H9 (cell line): ENCODE measurements around the gene VPS41. TPM values are rescaled to one million over a fixed set of nuclear protein-coding genes. Genes with fewer than 3 reads are reported as not detected.

ENCODE experiments used
- DNase-seq: peaks from one replicate; pipeline ENCODE4 v3.0.0-alpha.2; 2017
- H2AFZ ChIP-seq: one replicate; pipeline ENCODE4 v1.6.1; 2013; ENCODE audit warnings: mild to moderate bottlenecking, low read length, control low read depth, moderate library complexity
- H2AK5ac ChIP-seq: 2 replicates; pipeline ENCODE4 v1.6.1; 2013; ENCODE audit warnings: low read length, control low read depth, mixed read lengths; ENCODE audit not compliant: insufficient read length
- H2BK120ac ChIP-seq: one replicate; pipeline ENCODE4 v1.6.1; 2013; ENCODE audit warnings: low read depth, mild to moderate bottlenecking, low read length, control low read depth, inconsistent platforms; ENCODE audit not compliant: poor library complexity, severe bottlenecking
- H2BK12ac ChIP-seq: 2 replicates; pipeline ENCODE4 v1.6.1; 2013; ENCODE audit warnings: low read length, control low read depth, mixed read lengths, low read depth; ENCODE audit not compliant: insufficient read length
- H2BK15ac ChIP-seq: 2 replicates; pipeline ENCODE4 v1.6.1; 2013; ENCODE audit warnings: low read depth, low read length, control low read depth
- H2BK20ac ChIP-seq: one replicate; pipeline ENCODE4 v1.6.1; 2013; ENCODE audit warnings: low read depth, mild to moderate bottlenecking, low read length, control low read depth, inconsistent platforms; ENCODE audit not compliant: poor library complexity, severe bottlenecking
- H2BK5ac ChIP-seq: 2 replicates; pipeline ENCODE4 v1.6.1; 2013; ENCODE audit warnings: low read length, control low read depth, mixed read lengths; ENCODE audit not compliant: insufficient read length
- H3K14ac ChIP-seq: 2 replicates; pipeline ENCODE4 v1.6.1; 2013; ENCODE audit warnings: low read length, control low read depth; ENCODE audit not compliant: insufficient read depth
- H3K18ac ChIP-seq: 2 replicates; pipeline ENCODE4 v1.6.1; 2013; ENCODE audit warnings: low read depth, mild to moderate bottlenecking, mixed read lengths, low read length, control low read depth; ENCODE audit not compliant: insufficient read length
- H3K23ac ChIP-seq: 2 replicates; pipeline ENCODE4 v1.6.1; 2013; ENCODE audit warnings: low read length, control low read depth, mixed read lengths, low read depth; ENCODE audit not compliant: insufficient read length
- H3K23me2 ChIP-seq: 2 replicates; pipeline ENCODE4 v1.6.1; 2013; ENCODE audit warnings: low read depth, mild to moderate bottlenecking, mixed read lengths, low read length, control low read depth; ENCODE audit not compliant: insufficient read length, poor library complexity, severe bottlenecking
- H3K27ac ChIP-seq: 2 replicates; pipeline ENCODE4 v1.5.1; 2013; ENCODE audit warnings: low read length, control low read depth, mixed read lengths, low read depth; ENCODE audit not compliant: insufficient read length
- H3K27me3 ChIP-seq: 2 replicates; pipeline ENCODE4 v1.6.1; 2013; ENCODE audit warnings: low read length, control low read depth, inconsistent platforms; ENCODE audit not compliant: insufficient read depth
- H3K4ac ChIP-seq: 2 replicates; pipeline ENCODE4 v1.6.1; 2013; ENCODE audit warnings: low read depth, mild to moderate bottlenecking, control low read depth, inconsistent platforms, low read length, moderate library complexity
- H3K4me1 ChIP-seq: 2 replicates; pipeline ENCODE4 v1.6.1; 2013; ENCODE audit warnings: low read length, control low read depth, inconsistent platforms; ENCODE audit not compliant: insufficient read depth
- H3K4me2 ChIP-seq: 2 replicates; pipeline ENCODE4 v1.6.1; 2013; ENCODE audit warnings: low read length, control low read depth, mixed read lengths; ENCODE audit not compliant: insufficient read length, insufficient read depth
- H3K56ac ChIP-seq: 2 replicates; pipeline ENCODE4 v1.6.1; 2013; ENCODE audit warnings: low read depth, mild to moderate bottlenecking, mixed read lengths, low read length, control low read depth; ENCODE audit not compliant: insufficient read length
- H3K79me1 ChIP-seq: 2 replicates; pipeline ENCODE4 v1.6.1; 2013; ENCODE audit warnings: low read depth, mild to moderate bottlenecking, moderate library complexity, low read length, control low read depth, inconsistent platforms; ENCODE audit not compliant: insufficient read depth, poor library complexity, severe bottlenecking
- H3K79me2 ChIP-seq: 2 replicates; pipeline ENCODE4 v1.6.1; 2013; ENCODE audit warnings: low read length, control low read depth, inconsistent platforms; ENCODE audit not compliant: insufficient read depth
- H3K9ac ChIP-seq: 2 replicates; pipeline ENCODE4 v1.6.1; 2013; ENCODE audit warnings: low read length, control low read depth, mixed read lengths; ENCODE audit not compliant: insufficient read length; ENCODE audit errors: extremely low read depth
- H3K9me3 ChIP-seq: one replicate; pipeline ENCODE4 v1.6.1; 2013; ENCODE audit warnings: low read depth, low read length, inconsistent platforms; ENCODE audit not compliant: control insufficient read depth
- H3T11ph ChIP-seq: one replicate; pipeline ENCODE4 v1.6.1; 2013; ENCODE audit warnings: mild to moderate bottlenecking, low read length, control low read depth, inconsistent platforms
- H4K20me1 ChIP-seq: one replicate; pipeline ENCODE4 v1.6.1; 2013; ENCODE audit not compliant: control insufficient read depth, insufficient read length, insufficient read depth
- H4K5ac ChIP-seq: 2 replicates; pipeline ENCODE4 v1.6.1; 2013; ENCODE audit warnings: low read depth, mild to moderate bottlenecking, mixed read lengths, low read length, control low read depth; ENCODE audit not compliant: insufficient read length
- H4K8ac ChIP-seq: replicated peaks from 2 replicates; pipeline ENCODE4 v1.6.1; 2013; ENCODE audit warnings: low read length, control low read depth, mixed read lengths, low read depth; ENCODE audit not compliant: insufficient read length
- H4K91ac ChIP-seq: 2 replicates; pipeline ENCODE4 v1.6.1; 2013; ENCODE audit warnings: low read depth, mild to moderate bottlenecking, moderate library complexity, mixed read lengths, low read length, control low read depth; ENCODE audit not compliant: insufficient read length
- H3K27ac Mint-ChIP-seq, 3 experiments: 2 replicates in 2 of 3; 3 replicates in 1 of 3; pipeline ENCODE4 v1.8.0; 2020 to 2021; ENCODE audit warnings: mixed read lengths in 3 of 3, mild to moderate bottlenecking in 1 of 3, moderate library complexity in 1 of 3
- H3K27me3 Mint-ChIP-seq: 2 replicates; pipeline ENCODE4 v1.8.0; 2021; ENCODE audit warnings: low read depth, mild to moderate bottlenecking, moderate library complexity, mixed read lengths
- H3K36me3 Mint-ChIP-seq, 3 experiments: 2 replicates in 2 of 3; 3 replicates in 1 of 3; pipeline ENCODE4 v1.8.0; 2020 to 2021; ENCODE audit warnings: low read depth in 3 of 3, mixed read lengths in 3 of 3; ENCODE audit not compliant: insufficient read depth in 1 of 3
- H3K4me1 Mint-ChIP-seq, 2 experiments: 2 replicates each; pipeline ENCODE4 v1.8.0; 2020; ENCODE audit warnings: mixed read lengths in 2 of 2
- H3K4me3 Mint-ChIP-seq, 2 experiments: 2 replicates in 1 of 2; 3 replicates in 1 of 2; pipeline ENCODE4 v1.8.0; 2020 to 2021; ENCODE audit warnings: mild to moderate bottlenecking in 2 of 2, mixed read lengths in 2 of 2, moderate library complexity in 1 of 2
- H3K9me3 Mint-ChIP-seq, 2 experiments: 2 replicates in 1 of 2; 3 replicates in 1 of 2; pipeline ENCODE4 v1.8.0; 2020; ENCODE audit warnings: mild to moderate bottlenecking in 2 of 2, mixed read lengths in 2 of 2, moderate library complexity in 1 of 2
- WGBS: extraction: QIAGEN DNeasy Blood & Tissue Kit; methylation state at CpG from one replicate; pipeline ENCODE4 v1.1.7; 2013; ENCODE audit warnings: missing lambda C conversion rate, low lambda C conversion rate, mixed read lengths; ENCODE audit not compliant: insufficient read length; ENCODE audit errors: extremely low coverage; 5-methylcytosine and 5-hydroxymethylcytosine counted together
- total RNA-seq: library from RNA; stranded (reverse); gene quantifications from 2 replicates; pipeline ENCODE4 v1.2.1, GENCODE V29; 2021
- TF ChIP-seq, protein P1 (sequence below): fragments of 200-600 bp; sonication (generic); conservative IDR thresholded peaks from 3 replicates; pipeline ENCODE4 v1.8.0; 2021; ENCODE audit warnings: antibody characterized with exemption, mild to moderate bottlenecking

VPS41 gene
- total RNA-seq, 1 experiment from 2014 or later = 49.3 TPM

DNA sequence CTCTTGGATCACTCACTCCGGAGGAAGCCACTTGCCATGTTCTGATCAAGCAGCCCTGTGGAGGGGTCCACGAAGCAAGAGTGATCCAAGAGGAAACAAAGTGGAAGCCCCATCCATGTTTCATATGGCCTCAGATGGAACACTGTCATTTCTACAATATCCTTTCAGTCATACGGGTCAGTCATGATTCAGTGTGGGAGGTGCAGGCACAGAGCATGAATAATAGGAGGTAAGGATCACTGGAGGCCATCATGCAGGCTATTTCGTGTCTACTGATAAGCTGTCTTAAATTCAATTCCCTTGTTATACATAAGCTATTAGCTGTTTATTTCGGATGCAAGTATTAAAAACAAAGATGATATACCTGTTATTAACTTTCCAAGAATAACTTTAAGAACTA, 36.8 kb downstream of the VPS41 start:
- TF ChIP-seq, protein P1, sequence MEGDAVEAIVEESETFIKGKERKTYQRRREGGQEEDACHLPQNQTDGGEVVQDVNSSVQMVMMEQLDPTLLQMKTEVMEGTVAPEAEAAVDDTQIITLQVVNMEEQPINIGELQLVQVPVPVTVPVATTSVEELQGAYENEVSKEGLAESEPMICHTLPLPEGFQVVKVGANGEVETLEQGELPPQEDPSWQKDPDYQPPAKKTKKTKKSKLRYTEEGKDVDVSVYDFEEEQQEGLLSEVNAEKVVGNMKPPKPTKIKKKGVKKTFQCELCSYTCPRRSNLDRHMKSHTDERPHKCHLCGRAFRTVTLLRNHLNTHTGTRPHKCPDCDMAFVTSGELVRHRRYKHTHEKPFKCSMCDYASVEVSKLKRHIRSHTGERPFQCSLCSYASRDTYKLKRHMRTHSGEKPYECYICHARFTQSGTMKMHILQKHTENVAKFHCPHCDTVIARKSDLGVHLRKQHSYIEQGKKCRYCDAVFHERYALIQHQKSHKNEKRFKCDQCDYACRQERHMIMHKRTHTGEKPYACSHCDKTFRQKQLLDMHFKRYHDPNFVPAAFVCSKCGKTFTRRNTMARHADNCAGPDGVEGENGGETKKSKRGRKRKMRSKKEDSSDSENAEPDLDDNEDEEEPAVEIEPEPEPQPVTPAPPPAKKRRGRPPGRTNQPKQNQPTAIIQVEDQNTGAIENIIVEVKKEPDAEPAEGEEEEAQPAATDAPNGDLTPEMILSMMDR = no peak
- H3K27ac Mint-ChIP-seq = no peak overlapping the region
- no peaks in the 10 kb centered on the region for H4K20me1 ChIP-seq

More for the DNA sequence above, 36.8 kb downstream of the VPS41 start:
- Histone ChIP-seq H3T11ph (no peak overlapping the region), H4K5ac (no peak overlapping the region), H2AK5ac (no peak overlapping the region), H3K79me1 (no peaks in the 10 kb centered on the region), H2BK15ac (no peak overlapping the region), H3K14ac (no peak overlapping the region; the same call in 1 of the 2 replicates), H3K4ac (no peak overlapping the region), H2BK12ac (no peak overlapping the region), H3K27me3 (no peaks in the 10 kb centered on the region), H4K91ac (no peak overlapping the region), H3K18ac (no peak overlapping the region), H3K4me1 (no peaks in the 10 kb centered on the region), H2AFZ (no peak overlapping the region), H4K8ac (peak overlapping the region; percentile 96), H2BK5ac (no peak overlapping the region), H3K79me2 (no peaks in the 10 kb centered on the region; the same call in 1 of the 2 replicates), H3K4me2 (no peak overlapping the region), H3K56ac (no peak overlapping the region), H3K23me2 (no peaks in the 10 kb centered on the region), H3K9me3 (no peaks in the 10 kb centered on the region), H2BK20ac (no peak overlapping the region), H3K23ac (no peak overlapping the region), H3K27ac (no peak overlapping the region), H3K9ac (no peak overlapping the region), H2BK120ac (no peak overlapping the region)
- Mint-ChIP-seq H3K36me3 (peaks cover 0 to 6% (median 4%) of the 10 kb centered on the region in 3 experiments; a peak in 2 of 7 replicates), H3K4me3 (no peak overlapping the region), H3K27me3 (no peaks in the 10 kb centered on the region), H3K9me3 (no peaks in the 10 kb centered on the region), H3K4me1 (peaks cover 4 to 8% of the 10 kb centered on the region in 2 experiments; a peak in 3 of 4 replicates)
- WGBS = no CpG with 5 or more reads among the region's 5 CpGs
- DNase-seq = no peak
